Measurements from ENCODE around the gene CNTNAP5. TPM values are rescaled to one million over a fixed set of nuclear protein-coding genes. Genes with fewer than 3 reads are reported as not detected.

CNTNAP5 gene
- total RNA-seq, 1 donor from 2014 or later = not detected

DNA sequence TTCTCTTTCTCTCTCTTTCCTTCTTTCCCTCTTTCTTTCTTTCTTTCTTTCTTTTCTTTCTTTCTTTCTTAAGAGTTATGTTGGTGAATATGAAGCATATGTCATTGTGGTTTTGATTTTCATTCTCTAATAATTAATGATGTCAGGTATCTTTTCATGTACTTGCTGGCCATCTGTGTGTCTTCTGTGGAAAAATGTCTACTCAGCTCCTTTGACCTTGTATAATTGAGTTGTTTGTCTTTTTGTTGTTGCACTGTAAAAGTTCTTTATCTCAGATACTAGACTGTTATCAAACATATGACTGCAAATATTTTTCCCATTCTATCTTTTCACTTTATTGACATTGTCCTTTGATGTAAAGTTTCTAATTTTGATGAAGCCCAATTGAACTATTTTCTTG, 645.1 kb downstream of the CNTNAP5 start:
- H3K36me3 ChIP-seq (ENCODE audit: control insufficient read depth, insufficient read depth, low read length) = no peaks in the 10 kb centered on the region
- no peak overlapping the region for H3K4me3 ChIP-seq (ENCODE audit: low read depth, low read length)
- DNase-seq (ENCODE audit: low read depth) = no peak
- FAIRE-seq = no peak
- H3K27me3 ChIP-seq (ENCODE audit: control insufficient read depth, insufficient read depth, low read length) = no peaks in the 10 kb centered on the region
- TF ChIP-seq, protein P1, sequence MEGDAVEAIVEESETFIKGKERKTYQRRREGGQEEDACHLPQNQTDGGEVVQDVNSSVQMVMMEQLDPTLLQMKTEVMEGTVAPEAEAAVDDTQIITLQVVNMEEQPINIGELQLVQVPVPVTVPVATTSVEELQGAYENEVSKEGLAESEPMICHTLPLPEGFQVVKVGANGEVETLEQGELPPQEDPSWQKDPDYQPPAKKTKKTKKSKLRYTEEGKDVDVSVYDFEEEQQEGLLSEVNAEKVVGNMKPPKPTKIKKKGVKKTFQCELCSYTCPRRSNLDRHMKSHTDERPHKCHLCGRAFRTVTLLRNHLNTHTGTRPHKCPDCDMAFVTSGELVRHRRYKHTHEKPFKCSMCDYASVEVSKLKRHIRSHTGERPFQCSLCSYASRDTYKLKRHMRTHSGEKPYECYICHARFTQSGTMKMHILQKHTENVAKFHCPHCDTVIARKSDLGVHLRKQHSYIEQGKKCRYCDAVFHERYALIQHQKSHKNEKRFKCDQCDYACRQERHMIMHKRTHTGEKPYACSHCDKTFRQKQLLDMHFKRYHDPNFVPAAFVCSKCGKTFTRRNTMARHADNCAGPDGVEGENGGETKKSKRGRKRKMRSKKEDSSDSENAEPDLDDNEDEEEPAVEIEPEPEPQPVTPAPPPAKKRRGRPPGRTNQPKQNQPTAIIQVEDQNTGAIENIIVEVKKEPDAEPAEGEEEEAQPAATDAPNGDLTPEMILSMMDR (IDR thresholded peaks at IDR 0.05; ENCODE audit: insufficient read depth, low read length, severe bottlenecking) = no peak

DNA sequence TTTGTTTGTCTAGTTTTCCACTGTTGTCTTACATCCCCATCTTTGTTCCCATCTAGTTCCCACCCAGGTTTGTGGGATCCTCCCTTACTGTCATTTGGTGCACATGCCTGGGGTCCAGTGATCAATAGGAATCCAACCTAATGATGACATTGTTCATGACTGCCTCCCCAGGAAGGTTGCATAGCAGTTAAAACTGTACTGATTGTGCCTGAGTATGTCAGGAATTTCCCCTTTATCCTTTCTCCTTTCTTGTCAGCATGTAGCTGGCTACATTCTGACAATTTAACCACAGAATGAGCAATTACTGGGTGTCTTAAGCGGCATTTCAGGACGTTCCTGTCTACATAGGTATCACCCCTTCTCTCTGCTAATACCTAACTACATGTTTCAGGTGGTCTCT, 653.0 kb downstream of the CNTNAP5 start:
- Histone ChIP-seq H3K27me3 (ENCODE audit: control insufficient read depth, insufficient read depth, low read length) (no peaks in the 10 kb centered on the region), H3K4me3 (ENCODE audit: low read depth, low read length) (no peak overlapping the region), H3K36me3 (ENCODE audit: control insufficient read depth, insufficient read depth, low read length) (no peaks in the 10 kb centered on the region)
- TF ChIP-seq, protein P1 (IDR thresholded peaks at IDR 0.05; ENCODE audit: insufficient read depth, low read length, severe bottlenecking) = no peak
- no peak for DNase-seq (ENCODE audit: low read depth)
- no peak for FAIRE-seq

DNA sequence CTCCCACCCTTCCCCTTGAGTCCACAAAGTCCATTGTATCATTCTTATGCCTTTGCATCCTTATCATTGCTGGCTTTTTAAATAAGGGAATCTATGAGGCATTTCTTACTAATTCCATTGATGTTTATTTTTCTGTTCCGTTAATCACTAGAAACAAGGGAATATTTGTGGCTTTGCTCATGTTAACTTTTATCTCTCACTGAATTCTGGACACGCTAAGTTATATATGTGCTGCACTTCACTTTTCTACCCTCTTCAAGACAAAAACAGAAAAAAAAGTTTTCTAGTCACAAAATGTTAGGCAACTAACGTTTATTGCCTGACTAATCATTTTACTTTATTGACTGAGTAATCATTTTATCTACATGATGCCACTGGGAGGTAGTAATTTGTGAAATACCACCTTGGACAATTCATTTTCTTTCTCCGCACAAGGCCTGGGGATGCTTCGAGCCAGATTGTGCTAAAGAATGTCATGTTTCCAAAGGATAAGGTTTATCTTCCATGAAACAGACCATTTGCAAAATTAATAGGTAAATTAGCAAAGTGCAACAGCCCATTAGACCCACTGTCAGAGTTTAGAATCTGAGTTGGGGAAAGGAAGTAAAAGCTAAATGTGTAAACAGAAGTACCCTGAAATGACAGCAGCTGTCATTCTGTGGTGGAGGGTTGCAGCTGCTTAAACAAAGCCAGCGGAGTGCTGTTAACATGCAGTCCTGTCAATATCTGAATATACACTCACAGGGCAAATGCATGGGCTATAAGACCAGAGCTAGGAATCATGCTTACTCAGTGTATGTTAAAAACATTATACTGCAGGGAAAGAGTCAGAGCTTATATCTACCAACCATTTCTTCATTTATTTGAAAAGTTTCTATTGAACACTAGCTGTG, 658.7 kb downstream of the CNTNAP5 start:
- DNase-seq (ENCODE audit: low read depth) (no peak), FAIRE-seq (no peak)
- no peaks in the 10 kb centered on the region for H3K36me3 ChIP-seq (ENCODE audit: control insufficient read depth, insufficient read depth, low read length)
- no peaks in the 10 kb centered on the region for H3K27me3 ChIP-seq (ENCODE audit: control insufficient read depth, insufficient read depth, low read length)
- TF ChIP-seq, protein P1 (IDR thresholded peaks at IDR 0.05; ENCODE audit: insufficient read depth, low read length, severe bottlenecking) = no peak
- H3K4me3 ChIP-seq (ENCODE audit: low read depth, low read length) = no peak overlapping the region

DNA sequence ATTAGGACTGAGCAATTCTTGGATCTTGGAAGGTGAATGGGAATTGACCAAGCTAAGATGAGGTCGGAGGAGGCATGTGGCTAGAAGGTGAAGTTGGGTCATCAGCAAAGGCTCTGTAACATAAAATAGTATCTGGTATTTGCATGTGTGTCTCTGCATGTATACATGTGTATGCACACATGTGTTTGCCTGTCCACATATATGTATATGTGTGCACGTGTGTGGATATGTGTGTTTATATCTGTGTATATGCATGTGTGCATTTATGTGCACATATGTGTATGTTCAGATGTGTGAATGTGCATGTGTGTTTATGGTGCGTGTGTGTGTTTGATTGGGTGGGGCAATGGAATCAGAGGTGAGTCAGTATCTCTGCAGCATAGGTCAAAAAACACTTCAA, 664.3 kb downstream of the CNTNAP5 start:
- FAIRE-seq (no peak), DNase-seq (ENCODE audit: low read depth) (no peak)
- TF ChIP-seq, protein P1 (IDR thresholded peaks at IDR 0.05; ENCODE audit: insufficient read depth, low read length, severe bottlenecking) = no peak
- no peaks in the 10 kb centered on the region for H3K36me3 ChIP-seq (ENCODE audit: control insufficient read depth, insufficient read depth, low read length)
- no peaks in the 10 kb centered on the region for H3K27me3 ChIP-seq (ENCODE audit: control insufficient read depth, insufficient read depth, low read length)
- H3K4me3 ChIP-seq (ENCODE audit: low read depth, low read length) = no peak overlapping the region

DNA sequence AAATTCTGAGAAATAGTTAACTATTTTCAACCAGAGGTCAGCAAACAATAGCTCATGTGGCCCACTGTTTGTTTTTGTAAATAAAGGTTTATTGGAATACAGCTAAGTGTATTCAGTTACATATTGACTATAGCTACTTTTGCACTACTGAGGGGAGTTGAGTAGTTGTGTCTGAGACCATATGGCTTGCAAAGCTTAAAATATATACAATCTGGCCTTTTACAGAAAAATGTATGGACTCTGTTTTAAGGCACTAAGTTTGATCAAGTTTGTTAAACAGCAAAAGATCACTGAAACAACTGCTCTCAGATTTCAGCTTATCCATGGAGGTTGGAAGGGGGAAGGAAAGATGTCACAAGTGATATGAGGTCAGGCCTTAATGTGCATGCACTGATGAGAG, 667.1 kb downstream of the CNTNAP5 start:
- TF ChIP-seq, protein P1 (IDR thresholded peaks at IDR 0.05; ENCODE audit: insufficient read depth, low read length, severe bottlenecking) = no peak
- Histone ChIP-seq H3K36me3 (ENCODE audit: control insufficient read depth, insufficient read depth, low read length) (no peaks in the 10 kb centered on the region), H3K27me3 (ENCODE audit: control insufficient read depth, insufficient read depth, low read length) (no peaks in the 10 kb centered on the region), H3K4me3 (ENCODE audit: low read depth, low read length) (no peak overlapping the region)
- FAIRE-seq (no peak), DNase-seq (ENCODE audit: low read depth) (no peak)

Data from bronchial epithelial cell (primary cell).